HG02642 (cell line): ENCODE data around the gene ADGRL3.
"Not testable (repeated sequence)": the region's sequence is repeated elsewhere in the genome, so short reads cannot be mapped to it uniquely, and the experiment has no call there.

Source experiments
- ATAC-seq: cut with Tn5 transposase; IDR thresholded peaks from one replicate; pipeline ENCODE4 v1.9.1; 2021; ENCODE audit warnings: mild to moderate bottlenecking; ENCODE audit not compliant: unreplicated experiment, poor library complexity

ADGRL3 gene

GRCh38 chr4:61764090-61764489 lies 564.0 kb downstream of the ADGRL3 start:
- not testable (repeated sequence) for ATAC-seq

GRCh38 chr4:61769444-61770167 lies 569.5 kb downstream of the ADGRL3 start:
- not testable (repeated sequence) for ATAC-seq

- ATAC-seq: no peak
Measured at GRCh38 chr4:61770456-61770855, 570.3 kb downstream of the ADGRL3 start.

GRCh38 chr4:61771056-61771455 lies 570.9 kb downstream of the ADGRL3 start:
- ATAC-seq: no peak

- ATAC-seq: no peak
Measured at GRCh38 chr4:61772126-61772525, 572.0 kb downstream of the ADGRL3 start.

GRCh38 chr4:61773655-61774245 lies 573.6 kb downstream of the ADGRL3 start:
- ATAC-seq: no peak

GRCh38 chr4:61782133-61782532 lies 582.0 kb downstream of the ADGRL3 start:
- no peak for ATAC-seq

GRCh38 chr4:61783050-61783449 lies 582.9 kb downstream of the ADGRL3 start:
- peak; percentile 72 for ATAC-seq

GRCh38 chr4:61785761-61786160 lies 585.6 kb downstream of the ADGRL3 start:
- no peak for ATAC-seq

- ATAC-seq: no peak
Measured at GRCh38 chr4:61786211-61786610, 586.1 kb downstream of the ADGRL3 start.

GRCh38 chr4:61795998-61796397 lies 595.9 kb downstream of the ADGRL3 start:
- ATAC-seq: no peak

- ATAC-seq: no peak
Measured at GRCh38 chr4:61799794-61800193, 599.7 kb downstream of the ADGRL3 start.

GRCh38 chr4:61805227-61805626 lies 605.1 kb downstream of the ADGRL3 start:
- ATAC-seq: no peak

GRCh38 chr4:61805979-61806378 lies 605.9 kb downstream of the ADGRL3 start:
- no peak for ATAC-seq

GRCh38 chr4:61812171-61812570 lies 612.0 kb downstream of the ADGRL3 start:
- no peak for ATAC-seq

GRCh38 chr4:61817071-61817470 lies 616.9 kb downstream of the ADGRL3 start:
- ATAC-seq: no peak

- no peak for ATAC-seq
Measured at GRCh38 chr4:61820136-61820535, 620.0 kb downstream of the ADGRL3 start.

GRCh38 chr4:61824454-61824853 lies 624.3 kb downstream of the ADGRL3 start:
- ATAC-seq: no peak

- ATAC-seq: no peak
Measured at GRCh38 chr4:61827907-61828391, 627.8 kb downstream of the ADGRL3 start.

- no peak for ATAC-seq
Measured at GRCh38 chr4:61828960-61829359, 628.8 kb downstream of the ADGRL3 start.

- no peak for ATAC-seq
Measured at GRCh38 chr4:61831987-61832386, 631.9 kb downstream of the ADGRL3 start.

- no peak for ATAC-seq
Measured at GRCh38 chr4:61837395-61837794, 637.3 kb downstream of the ADGRL3 start.
